Activated T-helper 2 cell treated with anti-CD3 and anti-CD28 coated beads, Interferon-gamma antibody, Interleukin-2, Interleukin-4, amounts not matched to agents 10 μg/mL and 5 μg/mL and 100 μg/mL, durations not matched to agents 14 hours and 24 hours and 36 hours (primary cell): ENCODE results near the gene CFAP54. TPM values are rescaled to one million over a fixed set of nuclear protein-coding genes. Genes with fewer than 3 reads are reported as not detected.
A peak's percentile ranks its signal among the peaks of the same experiment; 100 is the strongest.
"Not testable (repeated sequence)": the region's sequence is repeated elsewhere in the genome, so short reads cannot be mapped to it uniquely, and the experiment has no call there.

ENCODE experiments used
- DNase-seq: peaks from one replicate; pipeline ENCODE4 v3.0.0; 2021; ENCODE audit warnings: low spot score
- H3K27ac Mint-ChIP-seq: one replicate; pipeline ENCODE4 v1.8.0; 2021; ENCODE audit warnings: mixed read lengths
- H3K27me3 Mint-ChIP-seq: one replicate; pipeline ENCODE4 v1.8.0; 2021; ENCODE audit warnings: low read depth, mixed read lengths
- H3K36me3 Mint-ChIP-seq: one replicate; pipeline ENCODE4 v1.8.0; 2021; ENCODE audit warnings: low read depth, mixed read lengths
- H3K4me1 Mint-ChIP-seq: one replicate; pipeline ENCODE4 v1.8.0; 2021; ENCODE audit warnings: low read depth, mixed read lengths
- H3K4me3 Mint-ChIP-seq: one replicate; pipeline ENCODE4 v1.8.0; 2021; ENCODE audit warnings: low read depth, mild to moderate bottlenecking, moderate library complexity, mixed read lengths
- H3K9me3 Mint-ChIP-seq: one replicate; pipeline ENCODE4 v1.8.0; 2021; ENCODE audit warnings: mixed read lengths
- intact Hi-C: fragments of 100-400 bp; cut with micrococcal nuclease; formaldehyde crosslinking; loops from one replicate; pipeline ENCODE4 v1.15.1; 2023
- total RNA-seq: library from RNA; stranded (reverse); gene quantifications from 2 replicates; pipeline ENCODE4 v1.2.3, GENCODE V29; 2022

CFAP54 gene
- total RNA-seq, 1 donor from 2014 or later = 0.23 TPM

DNA sequence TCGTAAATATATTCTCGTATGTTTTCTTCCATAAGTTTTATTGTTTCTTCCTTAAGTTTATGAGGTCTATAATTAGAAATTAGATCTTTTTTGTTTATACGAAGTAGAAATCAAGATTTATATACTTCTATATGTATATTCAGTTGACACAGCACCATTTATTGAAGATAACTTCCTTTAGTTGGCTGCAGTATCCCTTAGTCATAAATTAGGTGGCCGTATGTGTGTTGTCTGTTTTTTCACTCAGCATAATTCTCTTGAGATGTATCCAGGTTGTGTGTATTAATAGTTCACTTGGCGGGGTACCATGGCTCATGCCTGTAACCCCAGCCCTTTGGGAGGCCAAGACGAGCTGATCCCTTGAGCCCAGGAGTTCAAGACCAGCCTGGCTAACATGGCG lies 40.5 kb downstream of the CFAP54 start:
- DNase-seq = no peak
- H3K9me3 Mint-ChIP-seq = no peaks in the 10 kb centered on the region
- intact Hi-C loops = no loop called here
- no peaks in the 10 kb centered on the region for H3K36me3 Mint-ChIP-seq
- H3K4me3 Mint-ChIP-seq = no peak overlapping the region
- no peak overlapping the region for H3K27ac Mint-ChIP-seq
- H3K27me3 Mint-ChIP-seq = peaks cover 28% of the 10 kb centered on the region
- H3K4me1 Mint-ChIP-seq = peaks cover 7% of the 10 kb centered on the region

DNA sequence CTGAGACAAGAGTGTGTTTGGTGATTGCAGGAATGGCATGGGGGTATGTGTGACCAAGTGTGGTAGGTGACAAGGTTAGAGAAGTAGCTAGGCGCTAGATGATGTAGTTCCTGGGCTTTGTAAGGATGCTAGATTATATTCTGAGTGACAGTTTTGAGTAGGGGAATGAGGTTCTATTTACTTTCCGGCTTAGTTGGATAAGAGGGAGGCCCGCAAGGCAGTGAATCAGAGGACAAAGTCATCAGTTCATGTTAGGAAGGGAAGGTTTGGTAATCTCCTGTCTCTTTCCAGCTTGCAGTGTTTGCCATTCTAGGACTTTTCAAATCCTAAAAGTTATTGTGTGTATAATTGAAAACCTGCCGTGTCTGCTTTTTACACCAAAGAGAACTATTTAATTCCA lies 45.0 kb downstream of the CFAP54 start:
- H3K27ac Mint-ChIP-seq = no peak overlapping the region
- H3K4me1 Mint-ChIP-seq = no peaks in the 10 kb centered on the region
- H3K4me3 Mint-ChIP-seq = no peak overlapping the region
- H3K27me3 Mint-ChIP-seq = peaks cover 23% of the 10 kb centered on the region
- H3K9me3 Mint-ChIP-seq = no peaks in the 10 kb centered on the region
- intact Hi-C loops = no loop called here
- DNase-seq = no peak
- H3K36me3 Mint-ChIP-seq = no peaks in the 10 kb centered on the region

DNA sequence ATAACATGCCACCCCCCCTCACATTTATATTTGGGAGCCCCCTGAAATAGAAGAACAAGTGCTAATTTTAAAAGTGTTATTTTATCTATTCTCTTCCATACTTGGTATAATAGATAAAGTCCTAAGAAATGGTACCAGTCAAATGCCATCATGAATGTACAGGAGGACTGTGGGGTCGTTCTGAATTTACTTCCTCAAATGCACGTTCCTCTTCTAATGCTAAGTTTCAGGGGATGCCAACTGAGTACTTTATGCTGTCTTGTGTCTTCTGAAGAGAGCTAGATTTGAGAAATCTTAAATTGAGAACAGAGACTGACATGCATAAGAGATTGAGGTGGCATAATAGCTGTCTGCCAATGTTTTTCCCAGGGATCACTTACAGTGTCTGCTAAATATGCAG lies 59.0 kb downstream of the CFAP54 start:
- no peaks in the 10 kb centered on the region for H3K36me3 Mint-ChIP-seq
- no peak for DNase-seq
- H3K27ac Mint-ChIP-seq = no peak overlapping the region
- H3K4me3 Mint-ChIP-seq = no peak overlapping the region
- no peaks in the 10 kb centered on the region for H3K9me3 Mint-ChIP-seq
- intact Hi-C loops = no loop called here
- H3K4me1 Mint-ChIP-seq = no peaks in the 10 kb centered on the region
- H3K27me3 Mint-ChIP-seq = peaks cover 14% of the 10 kb centered on the region

DNA sequence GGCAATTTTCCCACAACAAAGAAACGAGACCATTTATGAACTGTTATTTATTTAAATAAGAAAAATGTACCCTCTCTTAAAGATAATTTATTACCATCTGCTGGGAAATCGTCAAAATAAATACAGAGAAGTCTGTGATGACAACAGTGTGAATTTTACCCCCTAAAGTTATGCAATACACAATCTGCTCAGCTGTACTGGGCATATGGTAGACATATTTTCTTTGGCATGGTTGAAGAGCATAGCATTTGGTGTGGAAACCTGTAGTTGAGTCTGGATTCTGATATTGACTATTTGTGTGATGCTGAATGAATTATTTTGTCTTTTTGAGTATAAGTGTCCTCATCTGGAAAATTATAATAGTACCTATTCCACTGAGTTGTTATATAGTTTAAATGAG lies 60.0 kb downstream of the CFAP54 start:
- DNase-seq = no peak

DNA sequence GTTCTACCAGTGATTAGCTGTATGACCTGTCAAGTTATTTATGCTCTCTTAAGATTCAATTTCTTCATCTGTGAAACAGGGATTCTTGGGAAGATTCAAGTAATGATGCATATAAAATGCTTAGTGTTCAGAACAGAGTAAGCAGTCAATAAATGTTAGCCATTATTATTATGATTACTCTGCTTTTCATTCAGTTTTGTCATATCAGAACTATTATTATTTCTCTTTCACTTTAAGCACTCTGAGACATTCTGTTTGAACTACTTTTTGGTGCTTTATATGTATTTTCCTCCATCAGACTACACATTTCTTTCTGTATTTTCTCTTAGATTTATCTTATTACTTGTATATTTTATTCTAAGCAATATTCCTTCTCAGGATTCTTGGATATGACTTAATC lies 81.2 kb downstream of the CFAP54 start:
- Mint-ChIP-seq H3K4me3 (no peak overlapping the region), H3K27ac (no peak overlapping the region), H3K9me3 (no peaks in the 10 kb centered on the region), H3K36me3 (no peaks in the 10 kb centered on the region), H3K4me1 (peaks cover 7% of the 10 kb centered on the region), H3K27me3 (peaks cover 13% of the 10 kb centered on the region)
- no peak for DNase-seq
- intact Hi-C loops = loop anchor here (10.0 kb wide), 3 partner anchors 126 to 1824 kb away; no protein-coding TSS in a partner anchor

More for the DNA sequence above, 60.0 kb downstream of the CFAP54 start:
- no peak overlapping the region for H3K4me3 Mint-ChIP-seq
- intact Hi-C loops = no loop called here
- H3K9me3 Mint-ChIP-seq = no peaks in the 10 kb centered on the region
- H3K27me3 Mint-ChIP-seq = peaks cover 14% of the 10 kb centered on the region
- no peaks in the 10 kb centered on the region for H3K4me1 Mint-ChIP-seq
- no peak overlapping the region for H3K27ac Mint-ChIP-seq
- no peaks in the 10 kb centered on the region for H3K36me3 Mint-ChIP-seq

DNA sequence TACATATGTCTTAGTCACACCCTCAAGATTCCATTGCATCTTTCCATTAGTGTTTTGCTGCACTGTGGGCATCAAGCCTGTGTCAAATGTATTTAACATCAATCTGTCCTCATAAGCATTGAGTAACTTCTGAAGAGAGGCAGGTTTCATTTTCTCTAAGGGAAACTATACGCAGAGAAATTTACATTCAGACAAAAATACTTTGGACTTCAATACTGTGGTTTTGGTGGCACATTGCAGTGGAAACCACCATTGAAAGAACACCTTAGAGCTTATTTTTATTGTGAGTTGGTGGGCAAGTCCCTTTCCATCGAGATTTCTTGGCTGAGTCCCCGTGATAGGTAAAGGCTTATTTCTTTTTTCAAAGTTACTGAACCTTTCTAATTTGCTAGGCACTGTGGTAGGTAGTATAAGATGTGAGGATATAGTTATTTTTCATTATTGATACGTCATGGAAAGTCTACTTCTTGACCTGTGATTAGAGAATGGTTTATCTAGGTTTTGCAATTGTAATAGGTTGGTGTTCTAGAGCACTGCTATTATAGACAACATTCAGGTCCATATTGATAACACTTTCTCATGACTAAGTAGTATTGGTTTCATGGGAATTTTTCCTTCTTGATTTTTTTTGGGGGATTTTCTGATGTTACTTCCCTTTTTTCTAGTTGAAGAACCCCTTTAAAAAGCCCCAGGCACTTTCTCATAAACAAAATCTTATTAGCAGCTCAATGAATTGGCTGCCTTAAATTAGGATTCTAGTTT lies 81.9 kb downstream of the CFAP54 start:
- no peaks in the 10 kb centered on the region for H3K36me3 Mint-ChIP-seq
- H3K9me3 Mint-ChIP-seq = no peaks in the 10 kb centered on the region
- intact Hi-C loops = loop anchor here (10.0 kb wide), 3 partner anchors 126 to 1824 kb away; no protein-coding TSS in a partner anchor
- DNase-seq = no peak
- peaks cover 9% of the 10 kb centered on the region for H3K27me3 Mint-ChIP-seq
- H3K27ac Mint-ChIP-seq = peak overlapping the region; percentile 30
- no peak overlapping the region for H3K4me3 Mint-ChIP-seq
- H3K4me1 Mint-ChIP-seq = peaks cover 7% of the 10 kb centered on the region

DNA sequence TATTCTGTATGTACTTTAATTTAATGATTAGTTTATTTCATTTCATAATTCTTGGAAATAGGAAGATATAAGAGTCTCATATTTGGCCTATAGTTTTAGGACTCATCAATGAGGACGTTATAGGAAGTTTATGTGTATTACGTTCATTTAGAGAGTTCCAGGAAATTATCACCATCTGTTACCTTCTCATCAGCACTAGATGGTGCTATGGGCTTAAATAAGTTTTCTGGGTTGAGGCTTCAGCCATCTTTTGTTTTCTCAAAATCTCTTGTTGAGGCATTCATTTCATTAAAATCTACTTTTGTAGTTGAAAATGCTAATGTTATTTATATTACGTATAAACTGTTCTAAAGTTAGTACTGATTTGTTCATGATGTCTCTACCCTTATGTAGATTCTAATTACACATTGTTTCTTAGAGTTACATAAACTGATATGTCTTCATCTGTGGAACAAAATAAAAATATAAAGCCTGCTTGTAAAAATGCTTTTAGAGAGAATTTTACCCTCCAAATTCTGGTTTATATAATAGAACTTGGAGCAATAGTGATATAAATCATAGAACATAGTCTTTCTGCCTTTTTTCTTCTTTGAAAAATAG lies 89.2 kb downstream of the CFAP54 start:
- Mint-ChIP-seq H3K27ac (no peak overlapping the region), H3K9me3 (no peaks in the 10 kb centered on the region), H3K36me3 (no peaks in the 10 kb centered on the region), H3K4me1 (peaks cover 2% of the 10 kb centered on the region), H3K4me3 (no peak overlapping the region), H3K27me3 (peaks cover 14% of the 10 kb centered on the region)
- DNase-seq = no peak
- intact Hi-C loops = loop anchor here (1.0 to 10.0 kb wide), 5 partner anchors 134 to 1816 kb away; partner anchors contain the start of gene NEDD1

DNA sequence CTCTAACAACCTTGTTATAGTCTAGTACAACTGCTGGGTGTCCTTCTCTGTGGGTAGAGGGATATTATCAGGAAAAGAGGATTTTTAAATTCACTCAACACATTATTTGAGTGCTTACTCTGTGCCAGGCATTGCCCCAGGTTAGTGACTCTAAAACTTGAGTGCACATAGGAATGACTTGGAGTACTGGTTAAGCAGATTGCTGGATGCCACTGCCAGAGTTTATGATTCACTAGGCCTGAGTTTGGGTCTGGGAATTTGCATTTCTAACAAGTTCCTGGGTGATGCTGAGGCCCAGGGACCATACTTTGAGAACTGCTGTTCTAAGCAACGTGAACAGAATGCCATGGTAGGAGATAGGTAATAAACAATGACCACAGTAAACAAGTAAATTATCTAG lies 96.6 kb downstream of the CFAP54 start:
- DNase-seq = no peak
- no peaks in the 10 kb centered on the region for H3K4me1 Mint-ChIP-seq
- peaks cover 18% of the 10 kb centered on the region for H3K27me3 Mint-ChIP-seq
- no peak overlapping the region for H3K4me3 Mint-ChIP-seq
- no peaks in the 10 kb centered on the region for H3K36me3 Mint-ChIP-seq
- intact Hi-C loops = no loop called here
- no peaks in the 10 kb centered on the region for H3K9me3 Mint-ChIP-seq
- H3K27ac Mint-ChIP-seq = no peak overlapping the region

DNA sequence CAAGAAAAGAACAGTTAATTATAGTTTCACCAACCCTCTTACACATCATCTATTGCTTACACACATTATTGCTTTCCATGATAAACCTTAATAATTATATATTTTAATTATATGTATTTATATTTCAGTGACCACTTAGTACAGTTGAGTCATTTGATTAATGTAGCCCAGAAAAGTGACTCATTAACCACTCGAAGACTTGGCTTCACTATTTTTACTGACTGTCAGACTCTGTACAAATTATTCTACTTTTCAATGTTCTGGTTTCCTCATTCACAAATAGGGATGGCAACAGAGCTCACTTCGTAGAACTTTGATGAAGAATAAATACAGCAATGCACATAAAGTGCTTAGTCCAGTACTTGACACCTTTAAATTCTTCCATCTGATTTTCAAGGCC lies 98.3 kb downstream of the CFAP54 start:
- Mint-ChIP-seq H3K27me3 (peaks cover 20% of the 10 kb centered on the region), H3K4me3 (no peak overlapping the region), H3K4me1 (no peaks in the 10 kb centered on the region), H3K27ac (no peak overlapping the region), H3K36me3 (no peaks in the 10 kb centered on the region), H3K9me3 (no peaks in the 10 kb centered on the region)
- DNase-seq = no peak
- intact Hi-C loops = no loop called here

DNA sequence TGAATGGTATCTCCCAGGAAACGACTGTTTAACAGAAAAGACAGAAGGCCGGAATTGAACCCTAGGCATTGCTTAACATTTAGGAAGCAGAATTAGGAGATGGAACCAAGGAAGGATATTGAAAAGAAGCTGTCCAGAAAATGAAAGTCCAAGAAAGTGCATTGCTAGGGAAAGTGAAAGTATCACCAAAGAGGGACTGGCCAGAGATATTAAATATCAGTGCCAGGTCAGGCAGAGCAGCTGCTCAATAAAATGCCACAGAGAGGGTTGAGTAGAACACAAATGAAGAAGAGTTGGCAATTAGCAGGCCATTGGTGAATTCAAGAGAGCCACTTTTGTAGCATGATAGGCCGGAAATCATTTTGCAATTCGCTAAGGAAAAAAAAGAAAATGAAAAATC lies 101.6 kb downstream of the CFAP54 start:
- Mint-ChIP-seq H3K9me3 (no peaks in the 10 kb centered on the region), H3K4me3 (no peak overlapping the region), H3K27ac (no peak overlapping the region), H3K4me1 (no peaks in the 10 kb centered on the region), H3K36me3 (no peaks in the 10 kb centered on the region), H3K27me3 (peaks cover 21% of the 10 kb centered on the region)
- intact Hi-C loops = no loop called here
- no peak for DNase-seq

DNA sequence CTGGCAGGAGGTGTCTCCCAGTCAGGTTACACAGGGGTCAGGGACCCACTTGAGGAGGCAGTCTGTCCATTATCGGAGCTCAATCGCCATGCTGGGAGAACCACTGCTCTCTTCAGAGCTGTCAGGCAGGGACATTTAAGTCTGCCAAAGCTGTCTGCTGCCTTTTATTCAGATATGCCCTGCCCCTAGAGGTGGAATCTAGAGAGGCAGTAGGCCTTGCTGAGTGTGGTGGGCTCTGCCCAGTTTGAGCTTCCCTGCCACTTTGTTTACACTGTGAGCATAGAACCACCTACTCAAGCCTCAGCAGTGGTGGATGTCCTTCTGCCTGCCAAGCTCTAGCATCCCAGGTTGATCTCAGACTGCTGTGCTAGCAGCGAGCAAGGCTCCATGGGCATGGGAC lies 115.0 kb downstream of the CFAP54 start:
- DNase-seq, intact Hi-C loops, H3K36me3 Mint-ChIP-seq, H3K4me1 Mint-ChIP-seq, H3K27ac Mint-ChIP-seq, H3K9me3 Mint-ChIP-seq, H3K4me3 Mint-ChIP-seq: not testable (repeated sequence)
- H3K27me3 Mint-ChIP-seq = peaks cover 14% of the 10 kb centered on the region

DNA sequence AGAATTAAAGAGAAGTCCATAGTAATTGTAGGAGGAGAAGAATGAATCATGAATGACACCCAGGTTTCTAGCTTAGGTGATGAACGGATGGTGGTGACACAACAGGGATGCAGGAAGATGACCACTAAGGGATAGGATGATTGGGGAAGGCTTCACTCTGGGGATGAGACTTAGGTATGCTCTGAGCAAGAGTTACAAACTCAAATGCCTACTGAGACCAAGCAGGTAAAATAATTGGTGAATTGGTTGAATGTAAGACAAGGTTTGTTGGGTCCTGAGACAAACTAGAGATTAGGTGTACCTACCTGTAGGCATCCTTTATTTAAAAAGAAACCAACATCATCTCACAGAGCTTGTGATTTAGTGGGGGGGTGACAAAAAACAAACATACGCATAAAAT lies 116.3 kb downstream of the CFAP54 start:
- no peaks in the 10 kb centered on the region for H3K36me3 Mint-ChIP-seq
- no peaks in the 10 kb centered on the region for H3K4me1 Mint-ChIP-seq
- no peaks in the 10 kb centered on the region for H3K9me3 Mint-ChIP-seq
- DNase-seq = no peak
- intact Hi-C loops = no loop called here
- H3K27ac Mint-ChIP-seq = no peak overlapping the region
- H3K4me3 Mint-ChIP-seq = no peak overlapping the region
- H3K27me3 Mint-ChIP-seq = peaks cover 14% of the 10 kb centered on the region

DNA sequence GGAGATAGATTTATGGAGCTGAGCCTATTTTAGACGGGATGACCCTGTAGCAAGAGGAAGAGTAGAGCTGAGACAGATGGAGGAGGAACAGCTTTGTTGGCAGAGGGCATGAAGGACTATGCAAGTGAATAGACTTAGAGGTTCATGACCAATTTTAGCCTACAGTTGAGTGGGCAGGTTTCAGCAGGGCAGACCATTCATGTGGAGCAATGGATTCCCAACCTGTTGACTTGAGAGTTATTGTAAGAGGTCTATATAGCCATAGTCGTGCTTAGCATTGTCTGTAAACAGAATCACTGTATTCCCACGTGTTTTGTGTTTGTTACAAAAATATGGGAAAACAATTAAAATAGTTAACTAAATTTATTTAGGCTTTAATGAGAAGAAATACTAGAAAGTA lies 116.8 kb downstream of the CFAP54 start:
- intact Hi-C loops = no loop called here
- Mint-ChIP-seq H3K36me3 (no peaks in the 10 kb centered on the region), H3K9me3 (no peaks in the 10 kb centered on the region), H3K4me3 (no peak overlapping the region), H3K4me1 (no peaks in the 10 kb centered on the region), H3K27ac (no peak overlapping the region), H3K27me3 (peaks cover 14% of the 10 kb centered on the region)
- no peak for DNase-seq
